Measurements from ENCODE around the gene RCOR1.
A peak's percentile ranks its signal among the peaks of the same experiment; 100 is the strongest.
"Not testable (repeated sequence)": the region's sequence is repeated elsewhere in the genome, so short reads cannot be mapped to it uniquely, and the experiment has no call there.

The RCOR1 gene

GRCh38 chr14:102593825-102594137 is 1.3 kb downstream of the RCOR1 start:
- DNase-seq = peak; percentile 46

GRCh38 chr14:102594514-102595175 is 2.2 kb downstream of the RCOR1 start:
- DNase-seq = peak; percentile 84

GRCh38 chr14:102601378-102601925 is 9.0 kb downstream of the RCOR1 start:
- DNase-seq = no peak

- DNase-seq = no peak
Observed at GRCh38 chr14:102602421-102603292, 10.2 kb downstream of the RCOR1 start.

GRCh38 chr14:102603293-102603907 is 11.0 kb downstream of the RCOR1 start:
- DNase-seq = no peak

GRCh38 chr14:102604183-102604582 is 11.7 kb downstream of the RCOR1 start:
- DNase-seq = no peak

- DNase-seq = no peak
Observed at GRCh38 chr14:102605029-102605428, 12.6 kb downstream of the RCOR1 start.

GRCh38 chr14:102606296-102606695 is 13.8 kb downstream of the RCOR1 start:
- no peak for DNase-seq

GRCh38 chr14:102608064-102608446 is 15.6 kb downstream of the RCOR1 start:
- no peak for DNase-seq

GRCh38 chr14:102610968-102611811 is 18.7 kb downstream of the RCOR1 start:
- DNase-seq = peak; percentile 35

GRCh38 chr14:102616318-102616717 is 23.9 kb downstream of the RCOR1 start:
- DNase-seq = no peak

- DNase-seq = peak; percentile 42
Observed at GRCh38 chr14:102616799-102617198, 24.4 kb downstream of the RCOR1 start.

- not testable (repeated sequence) for DNase-seq
Observed at GRCh38 chr14:102619012-102619411, 26.6 kb downstream of the RCOR1 start.

GRCh38 chr14:102620413-102620812 is 28.0 kb downstream of the RCOR1 start:
- no peak for DNase-seq

GRCh38 chr14:102622262-102622885 is 29.9 kb downstream of the RCOR1 start:
- peak; percentile 55 for DNase-seq

GRCh38 chr14:102624666-102625065 is 32.2 kb downstream of the RCOR1 start:
- DNase-seq = peak; percentile 49

GRCh38 chr14:102625564-102626296 is 33.3 kb downstream of the RCOR1 start:
- no peak for DNase-seq

- DNase-seq = no peak
Observed at GRCh38 chr14:102626530-102626929, 34.1 kb downstream of the RCOR1 start.

- peak; percentile 82 for DNase-seq
Observed at GRCh38 chr14:102629011-102629444, 36.6 kb downstream of the RCOR1 start.

GRCh38 chr14:102629808-102630350 is 37.4 kb downstream of the RCOR1 start:
- DNase-seq = no peak

GRCh38 chr14:102630405-102630804 is 38.0 kb downstream of the RCOR1 start:
- DNase-seq = no peak
